ENCODE measurements around the gene LARGE1.

The LARGE1 gene

GRCh38 chr22:33513388-33514338 lies 406.6 kb downstream of the LARGE1 start:
- no peak for DNase-seq

- no peak for DNase-seq
Observed at GRCh38 chr22:33512908-33513307, 407.4 kb downstream of the LARGE1 start.

GRCh38 chr22:33510429-33510904 lies 409.8 kb downstream of the LARGE1 start:
- no peak for DNase-seq

GRCh38 chr22:33504941-33505625 lies 415.2 kb downstream of the LARGE1 start:
- DNase-seq = no peak

DNA sequence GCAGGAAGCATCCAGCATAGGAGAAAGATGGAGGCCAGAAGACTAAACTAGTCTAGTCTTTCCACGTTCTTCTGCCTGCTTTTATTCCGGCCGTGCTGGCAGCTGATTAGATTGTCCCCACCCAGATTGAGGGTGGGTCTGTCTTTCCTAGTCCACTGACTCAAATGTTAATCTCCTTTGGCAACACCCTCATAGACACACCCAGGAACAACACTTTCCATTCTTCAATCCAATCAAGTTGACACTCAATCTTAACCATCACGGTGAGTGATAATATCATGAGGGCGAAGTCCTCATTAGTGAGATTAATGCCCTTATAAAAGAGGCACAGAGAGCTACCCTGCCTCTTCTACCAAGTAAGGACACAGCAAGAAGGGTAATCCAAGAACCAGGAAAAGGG lies 424.2 kb downstream of the LARGE1 start:
- DNase-seq = no peak

- DNase-seq = no peak
Observed at GRCh38 chr22:33493476-33494205, 426.6 kb downstream of the LARGE1 start.

GRCh38 chr22:33492210-33492651 lies 428.0 kb downstream of the LARGE1 start:
- no peak for DNase-seq

DNA sequence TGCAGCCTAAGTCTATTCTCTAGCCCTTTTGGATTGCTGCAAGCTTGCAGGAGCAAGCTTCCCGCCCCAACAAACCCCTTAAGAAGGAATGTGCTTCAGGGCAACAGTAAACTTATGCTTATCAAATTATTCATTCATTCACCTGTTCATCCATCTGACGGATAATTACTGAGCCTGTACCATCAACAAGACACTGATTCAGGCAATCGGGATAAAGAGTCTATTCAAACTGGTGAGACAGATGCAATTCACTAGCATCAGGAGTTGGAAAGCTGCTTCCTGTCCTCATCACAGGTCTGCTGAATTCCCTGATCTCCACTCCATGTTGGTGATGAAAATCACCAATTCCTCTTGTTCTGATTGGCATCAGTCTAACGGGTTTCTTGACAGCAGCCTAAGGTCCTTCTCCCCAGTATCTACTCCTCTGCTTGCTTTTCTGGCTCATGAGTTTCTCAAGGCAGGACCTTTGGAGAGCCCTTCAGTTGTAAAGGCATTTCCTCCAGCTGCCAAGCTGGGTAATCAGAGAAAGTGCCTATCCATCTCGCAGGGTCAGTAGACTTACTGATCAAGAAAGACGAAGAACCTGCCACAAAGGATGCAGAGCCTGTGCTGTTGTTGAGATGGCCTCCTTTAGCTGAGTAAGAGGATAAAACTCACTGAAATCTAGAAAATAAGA lies 433.1 kb downstream of the LARGE1 start:
- no peak for DNase-seq

DNA sequence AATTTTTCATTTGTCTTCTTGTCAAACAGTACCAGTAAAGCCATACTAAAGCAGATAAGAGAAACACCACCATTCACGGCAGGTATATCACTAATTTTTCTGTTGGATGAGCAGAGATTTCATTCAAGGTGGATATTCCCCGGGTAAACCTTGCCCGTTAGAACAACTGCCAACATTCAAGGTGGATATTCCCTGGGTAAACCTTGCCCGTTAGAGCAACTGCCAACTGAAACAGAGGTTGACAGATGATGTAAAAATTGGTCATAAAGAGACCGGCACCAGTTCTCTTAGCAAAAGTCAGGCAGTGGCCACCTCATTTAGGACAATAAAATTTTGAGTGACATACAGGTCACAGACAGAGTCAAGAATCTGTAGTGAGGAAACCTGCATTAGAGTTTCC lies 438.7 kb downstream of the LARGE1 start:
- DNase-seq = no peak

GRCh38 chr22:33477120-33478111 lies 442.9 kb downstream of the LARGE1 start:
- no peak for DNase-seq

DNA sequence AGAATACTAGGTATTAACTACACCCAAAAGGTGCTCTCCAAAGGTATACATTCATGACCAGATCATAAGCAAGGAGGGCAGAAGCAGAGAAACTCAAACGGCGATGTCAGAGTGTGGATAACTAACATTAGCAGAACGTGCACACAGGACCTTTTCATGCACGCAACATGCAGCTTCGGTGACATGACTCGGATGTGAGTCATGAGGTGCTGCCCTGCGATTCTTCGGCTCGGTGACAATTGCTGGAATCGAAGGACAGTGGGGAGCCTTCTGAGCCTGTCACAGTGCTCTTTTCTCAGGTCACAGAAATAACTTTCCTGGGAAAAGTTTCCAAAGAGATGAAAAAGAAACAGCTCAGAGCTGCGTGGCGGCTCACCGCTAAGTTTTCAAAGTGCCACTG lies 443.6 kb downstream of the LARGE1 start:
- no peak for DNase-seq

GRCh38 chr22:33476206-33476605 lies 444.1 kb downstream of the LARGE1 start:
- DNase-seq = no peak

DNA sequence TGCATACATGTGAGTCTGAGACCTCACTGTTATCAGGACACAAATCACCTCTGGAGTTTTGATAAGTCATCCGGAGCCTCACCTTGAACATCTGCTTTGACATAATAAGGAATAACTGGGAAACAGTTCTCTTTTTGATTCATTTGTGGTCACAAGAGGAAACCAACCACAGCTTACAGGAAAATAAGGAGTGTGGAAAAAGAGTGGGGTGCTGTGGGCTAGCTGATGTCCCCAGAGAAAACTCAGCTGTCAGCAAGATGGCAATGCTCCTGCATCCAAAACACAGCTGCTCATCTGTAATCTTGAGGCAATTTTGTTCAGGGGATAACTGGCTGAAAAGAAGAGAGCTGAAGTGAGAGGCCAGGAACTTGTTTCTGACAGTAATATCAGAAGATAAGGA lies 445.7 kb downstream of the LARGE1 start:
- DNase-seq = no peak

- no peak for DNase-seq
Observed at GRCh38 chr22:33472462-33473344, 447.6 kb downstream of the LARGE1 start.

- no peak for DNase-seq
Observed at GRCh38 chr22:33470456-33470855, 449.8 kb downstream of the LARGE1 start.

DNA sequence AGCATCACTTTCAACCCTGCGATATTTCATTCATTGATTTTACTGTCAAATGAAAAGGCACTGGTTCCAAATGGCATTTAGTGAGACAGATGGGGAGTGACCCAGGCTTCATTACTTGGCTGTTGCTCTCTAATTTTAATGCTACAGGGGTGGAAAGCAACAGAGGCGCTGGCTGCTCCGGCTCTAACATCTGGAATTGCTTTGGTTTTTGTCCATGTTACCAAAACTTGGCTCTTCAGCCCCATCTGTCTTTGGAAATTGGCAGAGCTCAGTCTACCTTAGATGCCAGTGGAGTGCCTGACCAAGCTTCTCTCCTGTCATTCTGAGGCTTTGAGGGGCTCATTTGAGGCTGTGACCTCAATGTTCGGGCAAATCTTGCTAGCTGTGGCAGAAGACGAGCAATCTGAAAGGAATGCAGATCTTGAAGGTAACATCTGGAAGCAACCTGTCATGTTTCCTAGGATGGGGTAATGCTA lies 452.6 kb downstream of the LARGE1 start:
- DNase-seq = no peak

GRCh38 chr22:33467080-33467479 lies 453.2 kb downstream of the LARGE1 start:
- no peak for DNase-seq

- no peak for DNase-seq
Observed at GRCh38 chr22:33465554-33465953, 454.7 kb downstream of the LARGE1 start.

GRCh38 chr22:33464698-33465097 lies 455.6 kb downstream of the LARGE1 start:
- DNase-seq = no peak
